GM21723 (cell line): ENCODE measurements around the gene CS.
"Not testable (repeated sequence)": the region's sequence is repeated elsewhere in the genome, so short reads cannot be mapped to it uniquely, and the experiment has no call there.

Experiments
- ATAC-seq: cut with Tn5 transposase; IDR thresholded peaks from one replicate; pipeline ENCODE4 v1.9.1; 2021; ENCODE audit warnings: mild to moderate bottlenecking, moderate library complexity; ENCODE audit not compliant: unreplicated experiment

The CS gene

DNA sequence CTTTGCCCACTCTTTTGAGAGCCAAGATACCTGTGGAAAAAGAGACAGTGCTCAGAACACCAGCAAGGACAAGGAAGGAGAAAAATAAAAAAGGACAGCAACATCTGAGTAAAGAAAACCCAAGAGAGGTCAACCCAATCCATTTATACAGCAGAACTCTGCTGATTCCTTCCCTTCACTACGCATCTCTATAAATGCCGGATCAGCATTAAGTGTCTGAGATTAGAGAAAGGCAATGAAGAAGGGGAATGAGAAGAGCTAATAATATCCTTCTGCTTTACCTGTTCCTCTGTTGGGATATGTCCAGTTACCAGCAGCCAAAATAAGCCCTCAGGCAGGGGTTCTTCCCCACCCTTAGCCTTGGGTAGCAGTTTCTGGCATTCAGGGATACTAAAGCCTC lies 17.6 kb downstream of the CS start:
- ATAC-seq = no peak

GRCh38 chr12:56282030-56282429 lies 18.1 kb downstream of the CS start:
- no peak for ATAC-seq

GRCh38 chr12:56280849-56281248 lies 19.3 kb downstream of the CS start:
- no peak for ATAC-seq

- ATAC-seq = no peak
Observed at GRCh38 chr12:56278905-56279304, 21.2 kb downstream of the CS start.

DNA sequence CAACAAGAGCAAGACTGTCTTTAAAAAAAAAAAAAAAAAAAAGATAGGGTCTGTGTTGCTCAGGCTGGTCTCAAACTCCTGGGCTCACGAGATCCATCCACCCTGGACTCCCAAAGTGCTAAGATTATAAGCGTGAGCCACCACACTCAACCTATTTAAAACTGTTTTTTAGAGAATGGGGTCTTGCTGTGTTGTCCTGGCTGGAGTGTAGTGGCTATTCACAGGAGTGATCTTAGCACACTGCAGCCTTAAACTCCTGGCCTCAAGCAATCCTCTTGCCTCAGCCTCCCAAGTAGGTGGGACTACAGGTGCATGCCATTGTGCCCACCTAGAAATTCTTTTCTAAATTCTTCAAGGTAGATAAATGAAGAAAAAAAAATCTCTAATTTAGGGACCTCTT lies 25.8 kb downstream of the CS start:
- ATAC-seq = no peak

GRCh38 chr12:56272468-56272867 lies 27.7 kb downstream of the CS start:
- ATAC-seq = not testable (repeated sequence)

- ATAC-seq = no peak
Observed at GRCh38 chr12:56271031-56271430, 29.1 kb downstream of the CS start.

- ATAC-seq = peak; percentile 23
Observed at GRCh38 chr12:56267443-56268071, 32.6 kb downstream of the CS start.

DNA sequence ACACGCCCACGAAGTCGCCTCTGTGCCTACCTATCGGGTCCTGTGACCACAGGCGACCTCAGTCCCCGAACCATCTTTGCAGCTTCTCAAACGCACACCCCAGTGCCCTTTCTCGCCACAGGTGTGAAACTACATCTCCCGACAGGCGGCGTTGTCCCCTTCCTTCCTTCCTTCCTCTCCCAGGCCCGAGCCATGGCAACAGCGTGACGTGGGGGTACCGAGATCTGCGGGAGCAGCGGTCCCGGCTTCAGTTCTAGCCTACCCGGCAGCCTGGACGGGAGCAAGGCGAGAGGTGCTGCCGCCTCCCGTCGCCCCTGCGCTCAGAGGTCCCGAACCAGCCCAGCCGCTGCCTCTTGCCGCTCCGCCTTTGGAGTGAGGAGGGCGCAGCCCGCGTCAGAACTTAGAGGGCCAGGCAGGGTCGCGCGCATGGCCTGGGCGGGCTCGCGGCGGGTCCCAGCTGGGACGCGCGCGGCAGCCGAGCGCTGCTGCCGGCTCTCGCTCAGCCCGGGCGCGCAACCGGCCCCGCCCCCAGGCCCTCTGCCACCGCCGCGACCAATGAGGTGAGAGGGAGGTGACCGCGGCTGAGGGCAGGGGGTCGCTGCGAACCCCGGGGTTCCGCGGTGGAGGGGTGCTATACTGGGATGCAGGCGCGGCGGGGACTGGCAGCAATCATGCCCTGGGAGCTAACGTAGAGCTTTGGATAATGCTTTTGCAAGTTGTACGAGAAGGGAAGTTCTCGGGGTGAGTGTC lies 33.3 kb downstream of the CS start, which contains the start of gene COQ10A:
Gene COQ10A, plus strand, starts transcription at position 250 of the 750 bp plus-strand sequence. Its CDS starts 177 bp downstream, at position 427.
- peak; percentile 88 for ATAC-seq

GRCh38 chr12:56266068-56266692 lies 34.0 kb downstream of the CS start:
- ATAC-seq = not testable (repeated sequence)

DNA sequence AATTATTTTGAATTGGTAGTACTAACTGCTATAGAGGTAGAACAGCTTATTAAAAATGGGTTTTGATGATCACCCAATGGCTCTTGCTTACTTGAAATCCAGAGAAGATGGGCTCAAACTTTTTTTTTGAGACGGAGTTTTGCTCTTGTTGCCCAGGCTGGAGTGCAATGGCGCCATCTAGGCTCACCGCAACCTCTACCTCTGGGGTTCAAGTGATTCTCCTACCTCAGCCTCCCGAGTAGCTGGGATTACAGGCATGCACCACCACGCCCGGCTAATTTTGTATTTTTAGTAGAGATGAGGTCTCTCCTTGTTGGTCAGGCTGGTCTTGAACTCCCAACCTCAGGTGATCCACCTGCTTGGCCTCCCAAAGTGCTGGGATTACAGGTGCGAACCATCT lies 37.2 kb downstream of the CS start:
- ATAC-seq = not testable (repeated sequence)

- no peak for ATAC-seq
Observed at GRCh38 chr12:56261503-56262232, 38.5 kb downstream of the CS start.

- ATAC-seq = no peak
Observed at GRCh38 chr12:56260921-56261320, 39.2 kb downstream of the CS start.

GRCh38 chr12:56260380-56260779 lies 39.8 kb downstream of the CS start:
- ATAC-seq = no peak

GRCh38 chr12:56258820-56259183 lies 41.3 kb downstream of the CS start:
- no peak for ATAC-seq

DNA sequence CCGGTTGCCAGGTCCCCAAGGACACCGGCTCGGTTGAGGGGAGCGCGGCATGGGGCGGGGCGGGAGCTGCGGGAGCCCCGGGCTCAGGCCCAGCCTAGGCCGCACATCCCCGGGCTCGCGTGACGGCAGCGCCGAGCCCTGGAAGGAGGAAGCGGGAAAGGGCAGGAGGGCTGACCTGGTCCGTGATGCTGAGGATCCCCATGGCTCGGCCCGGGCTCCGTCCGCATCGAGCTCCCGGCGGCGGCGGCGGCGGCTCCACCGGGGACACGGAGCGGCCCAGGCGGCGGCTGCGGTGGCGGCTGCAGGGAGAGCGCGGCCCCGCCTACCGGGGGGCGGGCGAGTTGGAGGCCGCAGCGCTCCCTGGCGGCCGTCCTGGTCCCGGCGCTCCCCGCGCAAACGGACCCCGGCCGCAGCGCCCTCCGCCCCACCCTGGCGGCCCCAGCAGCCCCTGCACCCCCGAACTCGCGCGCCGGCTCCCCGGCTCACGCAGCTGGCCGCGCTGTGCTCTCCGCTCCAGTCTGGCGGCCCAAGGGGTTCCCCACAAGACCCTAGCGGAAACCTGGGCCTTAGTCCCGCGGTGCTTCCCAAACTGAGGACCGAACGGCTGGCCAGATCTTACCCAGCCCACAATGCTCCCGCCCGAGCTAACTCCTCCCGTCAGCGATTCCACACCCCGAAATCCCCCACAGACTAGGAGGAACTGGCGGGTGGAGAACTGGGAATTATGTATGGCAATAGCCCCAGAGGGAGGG lies 41.9 kb downstream of the CS start, which contains the start of gene ANKRD52:
Gene ANKRD52, minus strand, starts transcription at position 317 of the 752 bp plus-strand sequence. Its CDS starts 115 bp downstream, at position 202.
- ATAC-seq = peak; percentile 93

GRCh38 chr12:56257491-56258067 lies 42.6 kb downstream of the CS start:
- peak; percentile 26 for ATAC-seq

DNA sequence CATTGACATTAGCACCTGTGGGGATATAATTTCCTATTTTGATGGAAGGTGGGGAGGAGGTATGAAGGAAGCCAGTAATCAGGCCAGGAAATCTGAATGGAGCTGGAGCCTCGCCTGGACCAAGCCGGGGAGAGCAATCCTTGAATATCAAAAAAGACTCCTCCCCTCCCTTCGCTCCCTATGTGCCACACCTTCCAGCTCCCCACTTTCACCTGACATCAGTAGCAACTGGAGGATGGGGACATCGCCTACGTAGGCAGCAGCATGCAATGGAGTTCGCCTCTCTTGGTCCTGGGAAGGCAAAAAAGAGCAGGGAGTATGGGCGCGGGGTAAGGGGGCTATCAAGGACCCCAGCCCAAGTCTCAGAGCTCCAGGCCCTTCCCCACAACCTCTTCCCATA lies 43.1 kb downstream of the CS start:
- ATAC-seq = no peak

DNA sequence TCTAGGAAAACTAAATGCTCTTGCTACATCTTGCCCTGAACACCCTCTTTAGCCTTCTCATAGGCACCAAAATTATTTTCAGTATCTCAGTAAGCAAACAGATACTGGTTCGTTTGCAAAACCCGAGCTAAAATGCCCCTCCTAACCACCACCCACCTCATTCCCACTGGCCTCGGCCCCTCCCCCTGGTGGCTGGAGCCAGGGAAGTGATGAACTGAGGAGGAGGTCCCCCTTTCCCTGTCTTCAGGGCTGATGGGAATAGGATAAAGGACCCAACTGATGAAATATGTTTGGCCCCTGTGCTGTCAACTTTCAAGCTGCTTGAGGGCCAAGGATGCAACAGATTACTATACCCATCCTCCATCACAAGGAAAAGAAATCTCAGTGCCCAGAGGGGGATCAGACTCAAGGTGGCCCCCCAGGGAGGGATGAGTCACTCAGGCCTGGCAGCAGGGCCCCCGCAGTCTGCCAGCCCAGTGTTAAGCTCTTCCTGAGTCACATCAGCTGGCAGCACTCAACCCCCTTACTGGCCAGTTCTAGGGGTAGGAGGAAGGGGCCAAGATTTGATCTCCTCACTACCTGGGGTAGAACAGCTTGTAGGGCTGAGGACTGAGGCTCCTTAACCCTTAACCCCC lies 43.7 kb downstream of the CS start:
- ATAC-seq = no peak

DNA sequence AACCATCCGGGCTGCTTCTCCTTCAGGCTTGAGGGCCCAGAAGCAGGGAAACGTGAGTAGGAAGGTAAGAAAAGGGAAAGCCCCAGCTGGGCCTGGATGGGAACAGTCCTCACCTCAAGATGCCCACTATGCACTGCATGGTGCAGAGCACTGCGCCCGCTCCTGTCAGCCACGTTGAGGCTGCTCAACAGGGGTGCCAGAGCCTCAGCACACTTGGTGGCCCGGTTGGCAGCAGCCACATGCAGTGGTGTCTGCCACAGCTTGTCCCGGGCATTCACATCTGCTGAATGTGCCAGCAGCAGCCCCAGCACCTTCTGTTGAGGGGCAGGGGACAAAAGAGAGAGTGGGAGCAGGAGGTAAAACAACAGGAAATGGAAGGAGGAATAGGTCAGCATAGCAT lies 44.5 kb downstream of the CS start:
- no peak for ATAC-seq
